ENCODE measurements around the gene NT5C2. TPM values are rescaled to one million over a fixed set of nuclear protein-coding genes. Genes with fewer than 3 reads are reported as not detected.

The NT5C2 gene
- polyA plus RNA-seq, 1 donor (not counting 4 experiments of a cell fraction or from before 2014, with no cell fraction given) = 88.6 TPM

DNA sequence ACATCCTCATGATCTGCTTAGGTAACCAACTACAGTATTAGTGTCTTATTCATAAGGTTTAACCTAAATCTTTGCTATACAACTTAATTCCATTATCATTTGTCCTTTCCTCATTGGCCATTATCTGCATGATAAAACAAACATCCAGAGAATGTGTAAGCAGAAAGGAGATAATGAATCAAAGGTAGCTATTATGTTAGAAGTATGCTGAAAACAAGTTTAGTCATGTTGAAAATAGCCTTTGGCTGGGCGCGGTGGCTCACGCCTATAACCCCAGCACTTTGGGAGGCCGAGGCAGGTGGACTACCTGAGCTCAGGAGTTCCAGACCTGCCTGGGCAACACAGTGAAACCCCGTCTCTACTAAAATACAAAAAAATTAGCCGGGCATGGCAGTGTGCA is 78.2 kb downstream of the NT5C2 start:
- TF ChIP-seq CTCF (optimal IDR thresholded peaks at IDR 0.05 in 1 of 3, IDR thresholded peaks at IDR 0.05 in 1 of 3, conservative IDR thresholded peaks at IDR 0.05 in 1 of 3; ENCODE audit: extremely low read depth in 1 of 3, insufficient read depth in 2 of 3, low read length in 3 of 3) (no peak), EZH2 (IDR thresholded peaks at IDR 0.05; ENCODE audit: low read length) (no peak)
- no peaks in the 10 kb centered on the region for H3K36me3 ChIP-seq (ENCODE audit: control insufficient read depth in 2 of 2, extremely low read depth in 1 of 2, insufficient read depth in 2 of 2, low read length in 2 of 2)
- no peak overlapping the region for H3K4me3 ChIP-seq (ENCODE audit: control insufficient read depth in 2 of 3, extremely low read depth in 1 of 3, insufficient read depth in 2 of 3, low read depth in 1 of 3, low read length in 3 of 3)
- peak; percentile 35 for DNase-seq (ENCODE audit: low read depth, low spot score)
- FAIRE-seq = peak; percentile 85
- no peaks in the 10 kb centered on the region for H4K20me1 ChIP-seq (ENCODE audit: control insufficient read depth, extremely low read depth, insufficient read depth, low read length)
- H3K79me2 ChIP-seq (ENCODE audit: control insufficient read depth, insufficient read depth, low read length) = peaks cover 2% of the 10 kb centered on the region
- H2AFZ ChIP-seq (ENCODE audit: control insufficient read depth, low read length) = no peak overlapping the region
- peak overlapping the region; percentile 10 for H3K27ac ChIP-seq (ENCODE audit: control insufficient read depth, insufficient read depth, low read length)
- no peaks in the 10 kb centered on the region for H3K9me1 ChIP-seq (ENCODE audit: control insufficient read depth, extremely low read depth, insufficient read depth, low read length)
- dilution Hi-C loops (cut with MboI; ENCODE audit: extremely low pct_ligation_motif_present, low sequenced_read_pairs) = no loop called here
- H3K27me3 ChIP-seq (ENCODE audit: control insufficient read depth, extremely low read depth, insufficient read depth, low read length) = no peaks in the 10 kb centered on the region
- H3K4me2 ChIP-seq (ENCODE audit: control insufficient read depth, extremely low read depth, insufficient read depth, low read depth, low read length) = peak overlapping the region; percentile 39
- peaks cover 11% of the 10 kb centered on the region for H3K4me1 ChIP-seq (ENCODE audit: control insufficient read depth, extremely low read depth, insufficient read depth, low read length)
- H3K9ac ChIP-seq (ENCODE audit: control insufficient read depth, extremely low read depth, insufficient read depth, low read length) = no peak overlapping the region
- H3K9me3 ChIP-seq (ENCODE audit: control insufficient read depth, low read depth, low read length) = no peaks in the 10 kb centered on the region

DNA sequence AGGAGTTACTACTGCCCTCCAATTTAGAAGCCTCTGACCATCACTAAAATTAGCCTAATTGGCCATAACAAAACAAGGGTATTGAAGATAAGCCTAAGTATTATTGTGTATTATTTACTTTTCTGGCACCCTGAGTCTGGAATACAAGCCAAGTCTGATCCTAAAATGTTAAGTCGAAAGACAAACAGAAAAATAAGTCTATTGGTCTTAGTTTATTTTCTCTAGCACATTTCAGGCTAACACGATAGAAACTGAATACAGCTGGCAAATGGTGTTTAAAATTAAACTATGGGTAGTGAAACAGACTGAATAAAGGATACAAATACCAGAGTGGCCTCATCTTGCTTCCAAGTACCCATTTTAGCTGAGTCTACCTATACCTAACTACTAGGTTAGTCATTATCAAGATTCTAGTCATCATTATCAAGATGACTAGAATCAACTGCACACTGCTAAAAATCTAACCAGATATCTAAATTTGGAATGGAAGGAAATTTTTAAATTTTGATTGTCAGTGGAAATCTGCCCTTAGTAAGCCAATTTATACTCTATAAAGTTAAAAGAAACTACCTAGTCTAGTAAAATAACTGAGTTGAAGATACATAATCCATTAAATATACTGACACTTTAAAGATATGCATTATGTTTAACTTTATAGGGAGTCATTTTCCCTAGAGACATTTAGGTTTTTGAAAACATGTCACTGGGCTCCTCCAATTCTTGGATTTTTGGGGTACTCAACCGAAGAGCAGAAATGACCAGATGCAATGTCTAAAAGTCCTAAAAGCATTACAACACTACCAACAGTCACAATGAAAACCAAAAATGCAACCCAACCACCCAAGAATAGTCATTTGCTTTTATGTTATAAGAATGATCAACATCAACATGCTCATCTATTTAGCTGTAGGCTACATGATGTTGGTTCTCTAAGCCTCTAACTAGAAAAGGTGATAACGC is 80.9 kb downstream of the NT5C2 start:
- Histone ChIP-seq H2AFZ (ENCODE audit: control insufficient read depth, low read length) (no peak overlapping the region), H3K9ac (ENCODE audit: control insufficient read depth, extremely low read depth, insufficient read depth, low read length) (no peak overlapping the region), H4K20me1 (ENCODE audit: control insufficient read depth, extremely low read depth, insufficient read depth, low read length) (no peaks in the 10 kb centered on the region), H3K27ac (ENCODE audit: control insufficient read depth, insufficient read depth, low read length) (no peak overlapping the region), H3K4me2 (ENCODE audit: control insufficient read depth, extremely low read depth, insufficient read depth, low read depth, low read length) (no peak overlapping the region), H3K79me2 (ENCODE audit: control insufficient read depth, insufficient read depth, low read length) (peaks cover 2% of the 10 kb centered on the region), H3K4me3 (ENCODE audit: control insufficient read depth in 2 of 3, extremely low read depth in 1 of 3, insufficient read depth in 2 of 3, low read depth in 1 of 3, low read length in 3 of 3) (no peak overlapping the region), H3K27me3 (ENCODE audit: control insufficient read depth, extremely low read depth, insufficient read depth, low read length) (no peaks in the 10 kb centered on the region), H3K9me3 (ENCODE audit: control insufficient read depth, low read depth, low read length) (no peaks in the 10 kb centered on the region), H3K4me1 (ENCODE audit: control insufficient read depth, extremely low read depth, insufficient read depth, low read length) (peaks cover 11% of the 10 kb centered on the region), H3K36me3 (ENCODE audit: control insufficient read depth in 2 of 2, extremely low read depth in 1 of 2, insufficient read depth in 2 of 2, low read length in 2 of 2) (peaks cover 0 to 1% of the 10 kb centered on the region in 2 experiments), H3K9me1 (ENCODE audit: control insufficient read depth, extremely low read depth, insufficient read depth, low read length) (no peaks in the 10 kb centered on the region)
- DNase-seq (ENCODE audit: low read depth, low spot score) = no peak
- TF ChIP-seq EZH2 (IDR thresholded peaks at IDR 0.05; ENCODE audit: low read length) (no peak), CTCF (optimal IDR thresholded peaks at IDR 0.05 in 1 of 3, IDR thresholded peaks at IDR 0.05 in 1 of 3, conservative IDR thresholded peaks at IDR 0.05 in 1 of 3; ENCODE audit: extremely low read depth in 1 of 3, insufficient read depth in 2 of 3, low read length in 3 of 3) (no peak)
- peak; percentile 29 for FAIRE-seq
- dilution Hi-C loops (cut with MboI; ENCODE audit: extremely low pct_ligation_motif_present, low sequenced_read_pairs) = no loop called here

Measured in keratinocyte (primary cell).